ENCODE data around the gene NPY4R. TPM values are rescaled to one million over a fixed set of nuclear protein-coding genes. Genes with fewer than 3 reads are reported as not detected.
"Not testable (repeated sequence)": the region's sequence is repeated elsewhere in the genome, so short reads cannot be mapped to it uniquely, and the experiment has no call there.

The NPY4R gene
- total and polyA plus RNA-seq, 12 donors = not detected

- H3K36me3 ChIP-seq; ATAC-seq; DNase-seq; H3K4me3 ChIP-seq; intact Hi-C loops (cut with DNase I); H3K27me3 ChIP-seq; H3K27ac ChIP-seq; H3K9me3 ChIP-seq; H3K4me1 ChIP-seq: not testable (repeated sequence)
- 57 to 61% methylated on average over 2 of the region's 5 CpGs for WGBS, 2 donors
Observed at GRCh38 chr10:46498985-46499703, 33.4 kb upstream of the NPY4R start.

GRCh38 chr10:46497878-46498277 lies 32.1 kb upstream of the NPY4R start:
- H3K9me3 ChIP-seq; DNase-seq; H3K36me3 ChIP-seq; H3K27ac ChIP-seq; H3K4me3 ChIP-seq; ATAC-seq; intact Hi-C loops (cut with DNase I); H3K4me1 ChIP-seq; H3K27me3 ChIP-seq: not testable (repeated sequence)
- WGBS, 2 donors = no CpG with 5 or more reads among the region's 2 CpGs

- no CpG with 5 or more reads among the region's 4 CpGs for WGBS, 2 donors
- DNase-seq; H3K9me3 ChIP-seq; H3K27ac ChIP-seq; H3K4me1 ChIP-seq; H3K27me3 ChIP-seq; H3K36me3 ChIP-seq; ATAC-seq; H3K4me3 ChIP-seq; intact Hi-C loops (cut with DNase I): not testable (repeated sequence)
Observed at GRCh38 chr10:46497401-46497800, 31.6 kb upstream of the NPY4R start.

GRCh38 chr10:46491364-46492114 lies 25.8 kb upstream of the NPY4R start:
- H3K4me3 ChIP-seq; H3K36me3 ChIP-seq; H3K27ac ChIP-seq; H3K9me3 ChIP-seq; H3K27me3 ChIP-seq; H3K4me1 ChIP-seq; intact Hi-C loops (cut with DNase I); DNase-seq: not testable (repeated sequence)
- ATAC-seq = peak in 1 of 8 donors; percentile 11
- WGBS, 2 donors = 83% methylated on average over 1 of the region's 1 CpG; no CpG with 5 or more reads in 1 of the 2 donors

GRCh38 chr10:46490285-46490684 lies 24.5 kb upstream of the NPY4R start:
- H3K27ac ChIP-seq; intact Hi-C loops (cut with DNase I); H3K4me3 ChIP-seq; H3K27me3 ChIP-seq; DNase-seq; H3K36me3 ChIP-seq; H3K9me3 ChIP-seq; H3K4me1 ChIP-seq: not testable (repeated sequence)
- WGBS, 2 donors = 85 to 89% methylated on average over 9 of the region's 11 CpGs
- peak in 1 of 8 donors; percentile 19 for ATAC-seq

GRCh38 chr10:46486459-46486858 lies 20.7 kb upstream of the NPY4R start:
- H3K4me1 ChIP-seq; DNase-seq; ATAC-seq; intact Hi-C loops (cut with DNase I); H3K4me3 ChIP-seq; H3K9me3 ChIP-seq; H3K27me3 ChIP-seq; H3K36me3 ChIP-seq; H3K27ac ChIP-seq: not testable (repeated sequence)
- WGBS, 2 donors = no CpG with 5 or more reads among the region's 2 CpGs

- 75 to 82% methylated on average over 2 to 3 of the region's 3 CpGs for WGBS, 2 donors
- DNase-seq; H3K4me1 ChIP-seq; H3K27me3 ChIP-seq; H3K36me3 ChIP-seq; H3K9me3 ChIP-seq; H3K4me3 ChIP-seq; ATAC-seq; H3K27ac ChIP-seq; intact Hi-C loops (cut with DNase I): not testable (repeated sequence)
Observed at GRCh38 chr10:46474746-46475320, 9.1 kb upstream of the NPY4R start.

- H3K4me3 ChIP-seq; DNase-seq; ATAC-seq; H3K27me3 ChIP-seq; H3K27ac ChIP-seq; H3K36me3 ChIP-seq; H3K4me1 ChIP-seq; intact Hi-C loops (cut with DNase I); H3K9me3 ChIP-seq: not testable (repeated sequence)
- WGBS, 2 donors = 63 to 80% methylated on average over 3 of the region's 3 CpGs
Observed at GRCh38 chr10:46473758-46474157, 8.0 kb upstream of the NPY4R start.

- H3K4me3 ChIP-seq; H3K27me3 ChIP-seq; DNase-seq; ATAC-seq; H3K4me1 ChIP-seq; H3K36me3 ChIP-seq; H3K27ac ChIP-seq; H3K9me3 ChIP-seq; intact Hi-C loops (cut with DNase I): not testable (repeated sequence)
- WGBS, 2 donors = no CpG with 5 or more reads among the region's 1 CpG
Observed at GRCh38 chr10:46470134-46470533, 4.4 kb upstream of the NPY4R start.

All from heart right ventricle (tissue), 16 donors.